ENCODE results near the gene EDA.

DNA sequence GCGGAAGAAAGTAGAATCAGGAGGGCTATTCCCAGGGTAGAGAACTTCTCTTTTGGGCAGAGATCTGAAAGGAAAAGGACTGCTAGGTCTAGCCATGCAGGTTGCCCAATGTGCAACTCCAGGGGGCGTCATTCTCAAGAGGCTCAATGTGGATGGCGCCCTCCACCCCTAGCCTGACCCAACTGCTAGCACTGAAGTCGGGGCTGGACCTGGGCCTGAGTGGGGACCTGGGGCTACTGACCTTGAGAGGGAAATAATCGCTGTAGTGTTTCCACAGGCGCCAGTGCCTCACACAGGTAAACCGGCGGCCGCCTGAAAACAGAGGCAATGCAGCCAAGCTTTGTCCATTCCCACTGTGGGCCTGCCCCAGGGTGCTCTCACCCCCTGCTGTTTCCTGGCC lies 427.8 kb downstream of the EDA start:
- no peak for TF ChIP-seq TAF1 (IDR thresholded peaks at IDR 0.05; ENCODE audit: low read depth)
- TF ChIP-seq EGR1 (IDR thresholded peaks at IDR 0.05), result no peak
- TF ChIP-seq YY1 (IDR thresholded peaks at IDR 0.05; ENCODE audit: low read depth), result no peak
- no peak for TF ChIP-seq CREB1 (IDR thresholded peaks at IDR 0.05; ENCODE audit: low read depth)
- TF ChIP-seq EP300 (IDR thresholded peaks at IDR 0.05; ENCODE audit: borderline replicate concordance), result no peak
- TF ChIP-seq, protein P1, sequence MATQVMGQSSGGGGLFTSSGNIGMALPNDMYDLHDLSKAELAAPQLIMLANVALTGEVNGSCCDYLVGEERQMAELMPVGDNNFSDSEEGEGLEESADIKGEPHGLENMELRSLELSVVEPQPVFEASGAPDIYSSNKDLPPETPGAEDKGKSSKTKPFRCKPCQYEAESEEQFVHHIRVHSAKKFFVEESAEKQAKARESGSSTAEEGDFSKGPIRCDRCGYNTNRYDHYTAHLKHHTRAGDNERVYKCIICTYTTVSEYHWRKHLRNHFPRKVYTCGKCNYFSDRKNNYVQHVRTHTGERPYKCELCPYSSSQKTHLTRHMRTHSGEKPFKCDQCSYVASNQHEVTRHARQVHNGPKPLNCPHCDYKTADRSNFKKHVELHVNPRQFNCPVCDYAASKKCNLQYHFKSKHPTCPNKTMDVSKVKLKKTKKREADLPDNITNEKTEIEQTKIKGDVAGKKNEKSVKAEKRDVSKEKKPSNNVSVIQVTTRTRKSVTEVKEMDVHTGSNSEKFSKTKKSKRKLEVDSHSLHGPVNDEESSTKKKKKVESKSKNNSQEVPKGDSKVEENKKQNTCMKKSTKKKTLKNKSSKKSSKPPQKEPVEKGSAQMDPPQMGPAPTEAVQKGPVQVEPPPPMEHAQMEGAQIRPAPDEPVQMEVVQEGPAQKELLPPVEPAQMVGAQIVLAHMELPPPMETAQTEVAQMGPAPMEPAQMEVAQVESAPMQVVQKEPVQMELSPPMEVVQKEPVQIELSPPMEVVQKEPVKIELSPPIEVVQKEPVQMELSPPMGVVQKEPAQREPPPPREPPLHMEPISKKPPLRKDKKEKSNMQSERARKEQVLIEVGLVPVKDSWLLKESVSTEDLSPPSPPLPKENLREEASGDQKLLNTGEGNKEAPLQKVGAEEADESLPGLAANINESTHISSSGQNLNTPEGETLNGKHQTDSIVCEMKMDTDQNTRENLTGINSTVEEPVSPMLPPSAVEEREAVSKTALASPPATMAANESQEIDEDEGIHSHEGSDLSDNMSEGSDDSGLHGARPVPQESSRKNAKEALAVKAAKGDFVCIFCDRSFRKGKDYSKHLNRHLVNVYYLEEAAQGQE (IDR thresholded peaks at IDR 0.05; ENCODE audit: low read depth), result no peak
